A549 (cell line): ENCODE measurements around the gene TP53TG3F. TPM values are rescaled to one million over a fixed set of nuclear protein-coding genes. Genes with fewer than 3 reads are reported as not detected.
"Not testable (repeated sequence)": the region's sequence is repeated elsewhere in the genome, so short reads cannot be mapped to it uniquely, and the experiment has no call there.

Source experiments
- ATAC-seq, 2 experiments: fragments of 200-7000 bp in 1 of 2; fragments of >200 bp in 1 of 2; cut with Nextera tagmentation in 1 of 2; cut with Tn5 transposase in 1 of 2; 3 replicates each; pipeline versions ENCODE4 v1.8.0 to v1.9.1; 2018 to 2020; ENCODE audit warnings: mild to moderate bottlenecking in 1 of 2, moderate library complexity in 1 of 2
- CTCF ChIA-PET: fragments of 300-600 bp; sonication (Branson Sonifier 250); formaldehyde crosslinking; extraction: SDS; loops from one replicate; lab custom pipeline; 2021; ENCODE audit warnings: antibody characterized with exemption, inconsistent platforms; lab: Yijun Ruan, JAX
- POLR2A ChIA-PET: fragments of 350-600 bp; formaldehyde crosslinking; extraction: SDS; loops from one replicate; lab custom pipeline; 2021; ENCODE audit warnings: antibody characterized with exemption, inconsistent platforms; lab: Yijun Ruan, JAX
- DNase-seq, 2 experiments: peaks; one replicate each; pipeline versions ENCODE4 v3.0.0 to v3.0.0-alpha.2; 2011 to 2016; ENCODE audit warnings: low read depth in 1 of 2, low spot score in 1 of 2
- FAIRE-seq: peaks from 2 replicates; lab custom pipeline; 2011; peaks lifted over from hg19 to GRCh38; lab: Jason Lieb, UNC
- H3K27ac ChIP-seq, 2 experiments: fragments of >200 bp; sonication (Bioruptor Twin); formaldehyde crosslinking; 3 replicates each; pipeline ENCODE4 v1.5.1; 2016 to 2017
- H3K4me1 ChIP-seq: fragments of >200 bp; sonication (Bioruptor Twin); formaldehyde crosslinking; 3 replicates; pipeline ENCODE4 v1.6.1; 2016
- H3K4me2 ChIP-seq: fragments of >200 bp; sonication (Bioruptor Twin); formaldehyde crosslinking; 3 replicates; pipeline ENCODE4 v1.6.1; 2016
- H3K4me3 ChIP-seq: fragments of >200 bp; sonication (Bioruptor Twin); formaldehyde crosslinking; 3 replicates; pipeline ENCODE4 v1.5.1; 2016
- H3K9me3 ChIP-seq: fragments of >200 bp; sonication (Bioruptor Twin); formaldehyde crosslinking; 3 replicates; pipeline ENCODE4 v1.6.1; 2016
- WGBS: methylation state at CpG from one replicate; pipeline ENCODE4 v1.1.6; 2017; ENCODE audit errors: missing lambda C conversion rate; 5-methylcytosine and 5-hydroxymethylcytosine counted together
- polyA minus RNA-seq: library from RNA; depleted of rRNA, polyadenylated mRNA; stranded (reverse); fragments of >200 nt; gene quantifications from 2 replicates; pipeline ENCODE4 v1.2.3, GENCODE V29; 2011; rRNA and poly(A)+ RNA removed
- polyA plus RNA-seq, 4 experiments: library from polyadenylated mRNA; depleted of rRNA in 3 of 4; stranded (reverse); fragments of >200 nt; fragmentation: RNase III in 1 of 4; extraction: RNeasy Plus Mini Kit Qiagen cat#74134 plus additional on column Dnase treatment in 1 of 4; gene quantifications; 2 replicates in 3 of 4; 3 replicates in 1 of 4; pipeline ENCODE4 v1.2.3, GENCODE V29; 2011 to 2017
- small RNA-seq, 6 experiments: library from RNA; depleted of rRNA; stranded (forward); fragments of <200 nt; gene quantifications; one replicate each; pipeline ENCODE3, GENCODE V24; 2012

TP53TG3F gene, protein sequence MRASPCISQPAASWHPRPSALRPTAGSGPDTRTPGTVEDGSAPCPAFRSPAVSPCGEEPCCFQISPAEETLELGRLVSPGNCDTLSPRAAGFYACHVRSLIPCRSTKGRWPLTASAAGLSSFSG
- 0.44 and 0.81 TPM in 2 replicates for polyA plus RNA-seq (2011; rRNA removed)
- 0.04 TPM in 1 of 2 replicates, not detected in the other for polyA plus RNA-seq (2012; cell fraction: cytosol; rRNA removed)
- polyA plus RNA-seq (2012; cell fraction: nucleus; rRNA removed) = 0.02 and 0.06 TPM in 2 replicates
- 0.12 to 0.34 TPM (median 0.14 TPM) in 3 replicates for polyA plus RNA-seq (2017; fragmentation: RNase III; extraction: RNeasy Plus Mini Kit Qiagen cat#74134 plus additional on column Dnase treatment)
- polyA minus RNA-seq = not detected in 2 replicates

DNA sequence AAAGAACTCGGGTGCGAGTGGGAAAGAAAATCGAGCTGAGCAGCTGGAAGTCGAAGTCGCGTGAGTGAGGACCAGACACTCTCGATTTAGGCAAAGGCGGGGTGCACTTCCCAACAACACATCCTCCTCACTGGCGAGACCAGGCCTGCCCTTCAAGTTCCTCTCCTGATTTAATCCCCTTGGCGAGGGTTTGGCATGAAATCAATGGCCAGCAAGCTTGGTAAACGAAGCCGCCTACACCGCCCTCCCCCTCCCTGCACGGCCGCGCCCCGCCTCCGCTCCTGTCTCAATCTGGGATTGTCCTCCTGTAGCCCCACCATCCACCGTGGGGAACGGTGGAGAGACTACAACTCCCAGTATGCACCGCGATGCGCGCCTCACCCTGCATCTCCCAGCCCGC lies at the start of gene TP53TG3F:
Gene TP53TG3F (plus strand): TSS at position 301 of the 400 bp plus-strand sequence. CDS start 68 bp downstream, at position 369.
- ATAC-seq, H3K4me2 ChIP-seq, H3K4me3 ChIP-seq, H3K4me1 ChIP-seq, POLR2A ChIA-PET, H3K27ac ChIP-seq, H3K9me3 ChIP-seq, DNase-seq, FAIRE-seq, CTCF ChIA-PET: not testable (repeated sequence)
- no CpG with 5 or more reads among the region's 25 CpGs for WGBS

DNA sequence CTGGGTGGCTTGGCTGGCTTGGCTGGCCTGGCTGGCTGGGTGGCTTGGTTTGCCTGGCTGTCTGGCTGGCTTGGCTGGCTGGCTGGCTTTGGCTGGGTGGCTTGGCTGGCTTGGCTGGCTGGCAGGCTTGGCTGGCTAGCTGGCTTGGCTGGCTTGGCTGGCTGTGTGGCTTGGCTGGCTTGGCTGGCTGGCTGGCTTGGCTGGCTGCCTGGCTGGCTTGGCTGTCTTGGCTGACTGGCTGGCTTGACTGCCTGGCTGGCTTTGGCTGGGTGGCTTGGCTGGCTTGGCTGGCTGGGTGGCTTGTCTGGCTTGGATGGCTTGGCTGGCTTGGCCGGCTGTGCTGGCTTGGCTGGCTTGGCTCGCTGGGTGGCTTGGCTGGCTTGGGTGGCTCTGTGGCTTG lies 32.2 kb downstream of the TP53TG3F start:
- H3K4me2 ChIP-seq, H3K27ac ChIP-seq, FAIRE-seq, H3K4me3 ChIP-seq, ATAC-seq, CTCF ChIA-PET, POLR2A ChIA-PET, DNase-seq, H3K4me1 ChIP-seq, H3K9me3 ChIP-seq: not testable (repeated sequence)
- WGBS = no CpG with 5 or more reads among the region's 2 CpGs

DNA sequence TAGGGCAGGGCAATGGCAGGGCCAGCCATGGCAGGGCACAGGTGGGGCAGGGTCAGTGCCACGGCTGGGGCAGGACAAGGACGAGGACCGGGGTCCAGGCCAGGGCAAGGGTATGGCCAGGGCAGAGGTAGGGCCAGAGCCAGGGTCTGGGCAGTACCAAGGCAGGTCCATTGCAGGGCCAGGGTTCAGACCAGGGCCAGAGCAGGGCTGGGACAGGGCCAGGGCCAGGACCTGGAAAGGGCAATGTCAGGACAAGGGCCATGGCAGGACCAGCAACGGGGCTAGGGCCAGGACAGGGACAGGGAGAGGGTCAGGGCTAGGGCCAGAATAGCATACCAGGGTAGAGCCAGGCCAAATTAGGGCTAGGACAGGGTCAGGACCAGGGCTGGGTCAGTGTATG lies 47.8 kb downstream of the TP53TG3F start:
- POLR2A ChIA-PET, DNase-seq, H3K4me2 ChIP-seq, H3K9me3 ChIP-seq, H3K27ac ChIP-seq, ATAC-seq, H3K4me3 ChIP-seq, FAIRE-seq, H3K4me1 ChIP-seq, CTCF ChIA-PET: not testable (repeated sequence)
- WGBS = no CpG with 5 or more reads among the region's 4 CpGs

DNA sequence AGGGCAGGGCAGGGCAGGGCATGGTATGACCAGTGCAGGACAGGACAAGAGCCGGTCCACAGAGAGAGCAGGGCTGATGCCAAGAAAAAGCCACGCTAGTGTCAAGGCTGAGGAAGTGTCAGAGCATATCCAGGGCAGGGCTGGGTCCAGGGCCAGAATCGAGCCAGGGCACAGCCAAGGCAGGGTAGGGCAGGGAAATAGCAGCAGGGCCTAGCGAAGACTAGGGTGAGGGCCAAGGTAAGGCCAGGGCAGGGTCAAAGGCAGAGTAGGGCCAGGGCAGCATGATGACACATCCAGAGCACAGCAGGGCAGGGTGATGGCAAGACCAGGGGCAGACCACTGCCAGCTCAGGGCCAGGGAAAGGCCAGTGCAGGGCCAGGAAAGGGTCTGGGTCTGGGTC lies 49.7 kb downstream of the TP53TG3F start:
- CTCF ChIA-PET, FAIRE-seq, H3K4me2 ChIP-seq, ATAC-seq, POLR2A ChIA-PET, H3K4me1 ChIP-seq, H3K9me3 ChIP-seq, H3K4me3 ChIP-seq, H3K27ac ChIP-seq, DNase-seq: not testable (repeated sequence)
- no CpG with 5 or more reads among the region's 4 CpGs for WGBS

DNA sequence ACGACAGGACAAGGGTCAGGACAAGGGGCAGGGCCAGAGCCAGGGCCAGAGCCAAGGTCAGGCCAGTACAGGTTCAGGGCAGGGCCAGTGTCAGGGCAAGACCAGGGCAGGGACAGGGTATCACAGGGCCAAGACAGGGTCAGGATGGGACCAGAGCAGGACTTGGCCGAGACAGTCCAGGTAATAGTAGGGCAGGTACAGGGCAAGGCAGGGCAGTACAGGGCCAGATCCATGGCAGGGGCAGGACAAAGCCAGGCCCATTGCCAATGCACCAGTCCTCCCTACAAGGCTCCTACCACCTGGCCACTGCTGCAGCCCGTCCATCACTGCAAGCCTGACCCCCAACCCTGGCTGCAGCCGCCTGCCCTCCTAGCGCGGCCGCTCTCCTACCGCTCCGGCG lies 50.5 kb downstream of the TP53TG3F start:
- H3K9me3 ChIP-seq, H3K4me2 ChIP-seq, FAIRE-seq, ATAC-seq, CTCF ChIA-PET, H3K27ac ChIP-seq, H3K4me1 ChIP-seq, POLR2A ChIA-PET, H3K4me3 ChIP-seq, DNase-seq: not testable (repeated sequence)
- 33% methylated on average over 1 of the region's 10 CpGs for WGBS

Small RNA genes lying within 50 kb of the gene (small RNA-seq; reads per million reads assigned to genes)
- gene AC136944.5 (0 reads per million in 6 experiments), gene AC136944.6 (0 reads per million in 6 experiments)

Other genes with a start within 250 kb of the TP53TG3F start
- gene TP53TG3E, start 155.3 kb upstream of the TP53TG3F start, polyA plus RNA-seq (2011; rRNA removed) = not detected in 2 replicates
- gene TP53TG3E, start 155.3 kb upstream of the TP53TG3F start, polyA plus RNA-seq (2017; fragmentation: RNase III; extraction: RNeasy Plus Mini Kit Qiagen cat#74134 plus additional on column Dnase treatment) = not detected in 3 replicates
- 0.32 and 0.54 TPM in 2 replicates for gene TP53TG3B, start 98.8 kb upstream of the TP53TG3F start, polyA plus RNA-seq (2011; rRNA removed)
- 0.43 TPM in 1 of 3 replicates, not detected in the others for gene TP53TG3B, start 98.8 kb upstream of the TP53TG3F start, polyA plus RNA-seq (2017; fragmentation: RNase III; extraction: RNeasy Plus Mini Kit Qiagen cat#74134 plus additional on column Dnase treatment)